GM12878 (cell line): ENCODE results near the gene FHOD3. TPM values are rescaled to one million over a fixed set of nuclear protein-coding genes. Genes with fewer than 3 reads are reported as not detected.

Source experiments
- ATAC-seq: fragments of 200-7000 bp; cut with Tn5 transposase; 3 replicates; pipeline ENCODE4 v1.9.1; 2020; ENCODE audit warnings: mild to moderate bottlenecking, moderate library complexity
- BruUV-seq: library from RNA; stranded (reverse); fragments of 400-500 nt; replicated peaks from 2 replicates; lab custom pipeline; 2021; lab: Mats Ljungman, UMichigan
- CTCF ChIA-PET: fragments of 300-600 bp; sonication (Branson Sonifier 250); formaldehyde crosslinking; extraction: SDS; loops from one replicate; lab custom pipeline; 2021; ENCODE audit warnings: inconsistent platforms; lab: Yijun Ruan, JAX
- POLR2A ChIA-PET: fragments of 350-600 bp; formaldehyde crosslinking; extraction: SDS; loops from one replicate; lab custom pipeline; 2021; ENCODE audit warnings: inconsistent platforms; lab: Charles Lee
- RAD21 ChIA-PET: fragments of 300-600 bp; sonication (Branson Sonifier 250); formaldehyde crosslinking; loops from one replicate; lab custom pipeline; 2023; ENCODE audit warnings: antibody characterized with exemption; ENCODE audit not compliant: unreplicated experiment; lab: Charles Lee
- SMC1A ChIA-PET: fragments of 300-600 bp; sonication (Branson Sonifier 250); formaldehyde crosslinking; loops from one replicate; lab custom pipeline; 2023; ENCODE audit not compliant: unreplicated experiment, uncharacterized antibody; lab: Charles Lee
- DNase-seq: peaks from one replicate; pipeline ENCODE4 v3.0.0-alpha.2; 2011; ENCODE audit warnings: low read depth, low spot score
- FAIRE-seq: peaks from 3 replicates; lab custom pipeline; 2011; peaks lifted over from hg19 to GRCh38; lab: Jason Lieb, UNC
- H2AFZ ChIP-seq: 2 replicates; pipeline ENCODE4 v1.6.0; 2011; ENCODE audit warnings: low read depth, low read length, control low read depth; ENCODE audit not compliant: control insufficient read depth
- H3K27ac ChIP-seq: 2 replicates; pipeline ENCODE4 v1.5.1; 2011; ENCODE audit warnings: control low read depth; ENCODE audit not compliant: control insufficient read depth, insufficient read depth
- H3K27me3 ChIP-seq, 2 experiments: replicated peaks in 1 of 2; 2 replicates each; pipeline versions ENCODE4 v1.6.0 to v1.6.1; 2011; ENCODE audit warnings: low read length in 1 of 2; ENCODE audit not compliant: control insufficient read depth in 2 of 2, insufficient read depth in 2 of 2
- H3K36me3 ChIP-seq, 2 experiments: 2 replicates each; pipeline ENCODE4 v1.5.1; 2011; ENCODE audit warnings: low read length in 1 of 2; ENCODE audit not compliant: control insufficient read depth in 2 of 2, insufficient read depth in 2 of 2
- H3K4me1 ChIP-seq: 2 replicates; pipeline ENCODE4 v1.6.1; 2011; ENCODE audit warnings: mild to moderate bottlenecking, low read length, moderate library complexity, mixed read lengths; ENCODE audit not compliant: control insufficient read depth, insufficient read depth
- H3K4me2 ChIP-seq: 2 replicates; pipeline ENCODE4 v1.6.0; 2011; ENCODE audit warnings: control low read depth; ENCODE audit not compliant: control insufficient read depth, insufficient read depth
- H3K4me3 ChIP-seq: fragments of 200-600 bp; sonication (generic); 2 replicates; pipeline ENCODE4 v1.5.1; 2016
- H3K79me2 ChIP-seq: 2 replicates; pipeline ENCODE4 v1.6.0; 2011; ENCODE audit warnings: low read length; ENCODE audit not compliant: control insufficient read depth, insufficient read depth
- H3K9ac ChIP-seq: 2 replicates; pipeline ENCODE4 v1.8.0; 2011; ENCODE audit warnings: low read length, control low read depth, mixed read lengths; ENCODE audit not compliant: control insufficient read depth, insufficient read depth
- H3K9me3 ChIP-seq: replicated peaks from 3 replicates; pipeline ENCODE4 v1.5.1; 2011; ENCODE audit warnings: mild to moderate bottlenecking, low read length; ENCODE audit not compliant: control insufficient read depth, insufficient read depth
- H4K20me1 ChIP-seq: 2 replicates; pipeline ENCODE4 v1.6.0; 2011; ENCODE audit not compliant: control insufficient read depth, insufficient read depth
- BCL11A ChIP-seq: IDR thresholded peaks from 2 replicates; pipeline ENCODE4 v1.6.1; 2011; ENCODE audit warnings: low read depth, low read length
- BMI1 ChIP-seq: fragments of 450-650 bp; IDR thresholded peaks from 2 replicates; pipeline ENCODE4 v1.6.1; 2016; ENCODE audit warnings: mild to moderate bottlenecking, moderate library complexity, borderline replicate concordance
- CEBPB ChIP-seq, 2 experiments: fragments of 150-350 bp in 1 of 2; IDR thresholded peaks; 2 replicates each; pipeline ENCODE4 v1.6.1; 2012 to 2014; ENCODE audit warnings: low read depth in 2 of 2, low read length in 2 of 2, borderline replicate concordance in 1 of 2, inconsistent platforms in 1 of 2
- CREB1 ChIP-seq: IDR thresholded peaks from 2 replicates; pipeline ENCODE4 v1.6.1; 2012; ENCODE audit warnings: low read depth, mild to moderate bottlenecking, inconsistent platforms
- E2F4 ChIP-seq: IDR thresholded peaks from 2 replicates; pipeline ENCODE4 v1.6.1; 2012; ENCODE audit warnings: low read depth, low read length, improper control_type of control experiment
- ESRRA ChIP-seq: IDR thresholded peaks from 2 replicates; pipeline ENCODE4 v1.6.1; 2012; ENCODE audit warnings: mild to moderate bottlenecking, low read length, improper control_type of control experiment
- HDAC2 ChIP-seq: fragments of 200-600 bp; sonication (generic); IDR thresholded peaks from 2 replicates; pipeline ENCODE4 v1.6.1; 2017
- JUND ChIP-seq: IDR thresholded peaks from 2 replicates; pipeline ENCODE4 v1.6.1; 2012; ENCODE audit warnings: low read depth, mild to moderate bottlenecking, low read length, improper control_type of control experiment, moderate library complexity
- MTA3 ChIP-seq: IDR thresholded peaks from 2 replicates; pipeline ENCODE4 v1.6.1; 2012; ENCODE audit warnings: low read length, inconsistent platforms, borderline replicate concordance
- MYC ChIP-seq: IDR thresholded peaks from 2 replicates; pipeline ENCODE4 v1.6.1; 2011; ENCODE audit warnings: mild to moderate bottlenecking, low read length, moderate library complexity, inconsistent platforms; ENCODE audit not compliant: insufficient read depth, insufficient replicate concordance, insufficient read length, severe bottlenecking
- NBN ChIP-seq: fragments of 450-650 bp; IDR thresholded peaks from 2 replicates; pipeline ENCODE4 v1.6.1; 2016
- NR2C2 ChIP-seq: IDR thresholded peaks from 2 replicates; pipeline ENCODE4 v1.6.1; 2011; ENCODE audit warnings: borderline replicate concordance, low read depth; ENCODE audit not compliant: control insufficient read depth, insufficient read length
- POLR2AphosphoS2 ChIP-seq: IDR thresholded peaks from 2 replicates; pipeline ENCODE4 v1.6.1; 2011; ENCODE audit warnings: low read depth, mild to moderate bottlenecking, low read length, improper control_type of control experiment, moderate library complexity
- SMAD1 ChIP-seq: fragments of 450-650 bp; IDR thresholded peaks from 2 replicates; pipeline ENCODE4 v1.6.1; 2018; ENCODE audit warnings: mild to moderate bottlenecking, low read depth; ENCODE audit not compliant: partially characterized antibody
- SPI1 ChIP-seq: IDR thresholded peaks from 2 replicates; pipeline ENCODE4 v1.6.1; 2011; ENCODE audit warnings: low read depth, mild to moderate bottlenecking, low read length, moderate library complexity, borderline replicate concordance; ENCODE audit not compliant: insufficient read depth
- ZNF384 ChIP-seq: IDR thresholded peaks from 2 replicates; pipeline ENCODE4 v1.6.1; 2012; ENCODE audit warnings: low read depth, mild to moderate bottlenecking, low read length, improper control_type of control experiment, borderline replicate concordance
- WGBS: methylation state at CpG from one replicate; pipeline ENCODE4 v1.1.6; 2016; ENCODE audit warnings: low lambda C conversion rate; ENCODE audit not compliant: insufficient replicate concordance, insufficient coverage; ENCODE audit errors: missing lambda C conversion rate; 5-methylcytosine and 5-hydroxymethylcytosine counted together
- in situ Hi-C: fragments of 300-500 bp; cut with MboI; formaldehyde crosslinking; loops from 9 replicates; pipeline ENCODE4 v1.14.3; 2018; ENCODE audit warnings: mixed read lengths
- intact Hi-C: fragments of 100-400 bp; cut with micrococcal nuclease; formaldehyde crosslinking; loops from one replicate; pipeline ENCODE4 v1.14.2; 2022; ENCODE audit not compliant: unreplicated experiment
- polyA plus RNA-seq, 11 experiments: library from polyadenylated mRNA; depleted of rRNA in 4 of 11; unstranded in 6 of 11; stranded (reverse) in 5 of 11; fragments of >200 nt; fragmentation: Nextera tagmentation in 4 of 11; fragmentation: Illumina TruSeq in 1 of 11; extraction: Ambion mirVana in 4 of 11; extraction: Trizol in 1 of 11; gene quantifications; 1 replicate in 1 of 11; 2 replicates in 10 of 11; pipeline versions ENCODE4 v1.2.1 to v1.2.3, GENCODE V29; 2011 to 2016; ENCODE audit warnings: inconsistent platforms in 2 of 11, missing spikeins in 2 of 11, low read depth in 1 of 11
- total RNA-seq, 4 experiments: library from RNA; depleted of rRNA in 3 of 4; stranded (reverse); fragments of >200 nt in 3 of 4; fragmentation: Illumina TruSeq in 1 of 4; extraction: Trizol in 1 of 4; gene quantifications; 2 replicates each; pipeline versions ENCODE4 v1.2.1 to v1.2.3, GENCODE V29; 2013 to 2021
- TF ChIP-seq, protein P1 (sequence below): fragments of 450-650 bp; IDR thresholded peaks from 2 replicates; pipeline ENCODE4 v1.6.1; 2016; ENCODE audit warnings: mild to moderate bottlenecking
- TF ChIP-seq, protein P2 (sequence below): IDR thresholded peaks from 2 replicates; pipeline ENCODE4 v1.6.1; 2012; ENCODE audit warnings: low read depth, low read length, improper control_type of control experiment
- TF ChIP-seq, protein P3 (sequence below): fragments of 450-650 bp; IDR thresholded peaks from 2 replicates; pipeline ENCODE4 v1.6.1; 2014; ENCODE audit warnings: mild to moderate bottlenecking

FHOD3 gene
- total and polyA plus RNA-seq, 10 of the 15 experiments (the other 5 are each of a cell fraction or from before 2014, with no cell fraction given) = 0.77 to 26.7 (median 10.4) TPM

- TF ChIP-seq SMAD1 (no peak), MYC (no peak), BMI1 (no peak), NBN (no peak), E2F4 (no peak), MTA3 (no peak), POLR2AphosphoS2 (no peak)
- TF ChIP-seq, protein P1, sequence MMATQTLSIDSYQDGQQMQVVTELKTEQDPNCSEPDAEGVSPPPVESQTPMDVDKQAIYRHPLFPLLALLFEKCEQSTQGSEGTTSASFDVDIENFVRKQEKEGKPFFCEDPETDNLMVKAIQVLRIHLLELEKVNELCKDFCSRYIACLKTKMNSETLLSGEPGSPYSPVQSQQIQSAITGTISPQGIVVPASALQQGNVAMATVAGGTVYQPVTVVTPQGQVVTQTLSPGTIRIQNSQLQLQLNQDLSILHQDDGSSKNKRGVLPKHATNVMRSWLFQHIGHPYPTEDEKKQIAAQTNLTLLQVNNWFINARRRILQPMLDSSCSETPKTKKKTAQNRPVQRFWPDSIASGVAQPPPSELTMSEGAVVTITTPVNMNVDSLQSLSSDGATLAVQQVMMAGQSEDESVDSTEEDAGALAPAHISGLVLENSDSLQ = no peak
- TF ChIP-seq, protein P2, sequence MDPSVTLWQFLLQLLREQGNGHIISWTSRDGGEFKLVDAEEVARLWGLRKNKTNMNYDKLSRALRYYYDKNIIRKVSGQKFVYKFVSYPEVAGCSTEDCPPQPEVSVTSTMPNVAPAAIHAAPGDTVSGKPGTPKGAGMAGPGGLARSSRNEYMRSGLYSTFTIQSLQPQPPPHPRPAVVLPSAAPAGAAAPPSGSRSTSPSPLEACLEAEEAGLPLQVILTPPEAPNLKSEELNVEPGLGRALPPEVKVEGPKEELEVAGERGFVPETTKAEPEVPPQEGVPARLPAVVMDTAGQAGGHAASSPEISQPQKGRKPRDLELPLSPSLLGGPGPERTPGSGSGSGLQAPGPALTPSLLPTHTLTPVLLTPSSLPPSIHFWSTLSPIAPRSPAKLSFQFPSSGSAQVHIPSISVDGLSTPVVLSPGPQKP = no peak
Measured at GRCh38 chr18:36655074-36655473, 357.6 kb downstream of the FHOD3 start (continued).

GRCh38 chr18:36655930-36656329, 358.4 kb downstream of the FHOD3 start:
- H3K27me3 ChIP-seq = no peaks in the 10 kb centered on the region
- TF ChIP-seq JUND (no peak), CREB1 (no peak), BCL11A (no peak), ESRRA (no peak), CEBPB (IDR thresholded peaks at IDR 0.05; ENCODE audit: borderline replicate concordance in 1 of 2, low read depth in 2 of 2, low read length in 2 of 2) (no peak), HDAC2 (no peak), NR2C2 (no peak), SPI1 (no peak), ZNF384 (no peak)
- TF ChIP-seq, protein P3, sequence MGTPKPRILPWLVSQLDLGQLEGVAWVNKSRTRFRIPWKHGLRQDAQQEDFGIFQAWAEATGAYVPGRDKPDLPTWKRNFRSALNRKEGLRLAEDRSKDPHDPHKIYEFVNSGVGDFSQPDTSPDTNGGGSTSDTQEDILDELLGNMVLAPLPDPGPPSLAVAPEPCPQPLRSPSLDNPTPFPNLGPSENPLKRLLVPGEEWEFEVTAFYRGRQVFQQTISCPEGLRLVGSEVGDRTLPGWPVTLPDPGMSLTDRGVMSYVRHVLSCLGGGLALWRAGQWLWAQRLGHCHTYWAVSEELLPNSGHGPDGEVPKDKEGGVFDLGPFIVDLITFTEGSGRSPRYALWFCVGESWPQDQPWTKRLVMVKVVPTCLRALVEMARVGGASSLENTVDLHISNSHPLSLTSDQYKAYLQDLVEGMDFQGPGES = no peak
- H3K4me1 ChIP-seq = no peaks in the 10 kb centered on the region
- no TSS peak for BruUV-seq
- ChIA-PET SMC1A (interaction anchor here (0.8 to 4.4 kb wide), 5 partner anchors 11 to 83 kb away, joined by 3 to 31 read pairs (median 3); no protein-coding TSS in a partner anchor), RAD21 (interaction anchor here (0.8 to 2.2 kb wide), 3 partner anchors 12 to 22 kb away, joined by 3 to 13 read pairs (median 4); no protein-coding TSS in a partner anchor), CTCF (interaction anchor here (0.6 to 3.5 kb wide), 3 partner anchors 19 to 537 kb away, joined by 3 to 17 read pairs (median 5); no protein-coding TSS in a partner anchor), POLR2A (no interaction called here)
- H3K27ac ChIP-seq = no peak overlapping the region
- WGBS = 91% methylated on average over 4 of the region's 4 CpGs
- ATAC-seq (no peak), DNase-seq (no peak), FAIRE-seq (no peak)
- no peak overlapping the region for H3K4me2 ChIP-seq
- H2AFZ ChIP-seq = no peak overlapping the region
- no peaks in the 10 kb centered on the region; a peak in 1 of 4 replicates for H3K36me3 ChIP-seq
- no peaks in the 10 kb centered on the region for H4K20me1 ChIP-seq
- no peaks in the 10 kb centered on the region for H3K9me3 ChIP-seq
- H3K9ac ChIP-seq = no peak overlapping the region
- intact Hi-C loops (loop anchor here (2.0 kb wide), 1 partner anchor 17 kb away; no protein-coding TSS in a partner anchor), in situ Hi-C loops (no loop called here)
- H3K4me3 ChIP-seq = no peak overlapping the region
- no peaks in the 10 kb centered on the region for H3K79me2 ChIP-seq
